HL-60/S4 treated with retinoic acid at 250 ng/mL for 4 days and 3 days (cell line): Measurements from ENCODE around the gene PREX1.

Experiments
- in situ Hi-C: fragments of 300-500 bp; cut with MboI; formaldehyde crosslinking; loops from 2 replicates; pipeline ENCODE4 v1.7.0; 2022; ENCODE audit warnings: low sequenced_read_pairs

PREX1 gene

DNA sequence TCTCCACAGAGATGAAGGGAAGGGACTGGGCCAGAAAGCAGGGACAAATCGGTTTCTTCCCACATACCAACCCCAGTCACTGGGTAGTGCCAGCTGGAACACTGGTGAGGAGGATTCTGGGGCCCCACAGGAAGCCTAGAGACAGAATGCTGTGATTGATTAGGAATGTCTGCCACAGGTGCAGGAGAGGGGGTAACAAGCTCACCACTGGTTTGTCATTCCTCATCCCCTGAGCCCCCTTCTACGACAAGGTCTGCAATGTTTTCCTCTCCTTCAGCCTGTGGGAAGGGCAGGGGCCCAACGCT, 89.8 kb downstream of the PREX1 start:
- in situ Hi-C loops = no loop called here

DNA sequence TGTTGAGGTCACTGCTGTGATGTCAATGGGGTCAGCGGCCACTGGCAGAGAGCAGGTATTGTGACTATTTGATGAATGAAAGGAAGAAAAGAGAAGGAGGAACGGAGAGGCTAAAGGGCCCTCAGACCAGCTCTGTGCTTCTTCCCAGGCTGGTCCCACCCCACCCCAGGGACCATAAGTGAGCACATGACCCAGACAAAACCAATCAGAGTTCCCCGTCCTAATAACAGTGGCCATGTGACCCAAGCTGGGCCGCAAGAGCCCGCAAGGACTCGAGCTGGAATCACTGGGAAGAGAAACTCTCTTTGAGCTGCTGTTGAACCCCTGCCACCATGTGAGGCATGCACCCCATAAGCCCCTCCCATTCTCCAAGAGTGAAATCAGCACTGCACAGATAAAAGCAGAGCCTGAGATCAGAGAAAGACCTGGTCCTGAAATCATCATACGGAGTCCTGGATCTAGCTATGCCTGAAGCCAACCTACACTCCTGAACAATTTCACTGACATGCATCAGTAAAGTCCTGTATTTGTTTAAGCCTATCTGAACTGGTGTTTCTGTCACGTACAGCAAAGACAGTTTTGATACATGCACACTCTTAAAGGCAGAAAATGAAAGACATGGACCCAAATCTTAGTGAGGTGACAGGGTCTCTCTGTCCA, 90.2 kb downstream of the PREX1 start:
- in situ Hi-C loops = no loop called here

DNA sequence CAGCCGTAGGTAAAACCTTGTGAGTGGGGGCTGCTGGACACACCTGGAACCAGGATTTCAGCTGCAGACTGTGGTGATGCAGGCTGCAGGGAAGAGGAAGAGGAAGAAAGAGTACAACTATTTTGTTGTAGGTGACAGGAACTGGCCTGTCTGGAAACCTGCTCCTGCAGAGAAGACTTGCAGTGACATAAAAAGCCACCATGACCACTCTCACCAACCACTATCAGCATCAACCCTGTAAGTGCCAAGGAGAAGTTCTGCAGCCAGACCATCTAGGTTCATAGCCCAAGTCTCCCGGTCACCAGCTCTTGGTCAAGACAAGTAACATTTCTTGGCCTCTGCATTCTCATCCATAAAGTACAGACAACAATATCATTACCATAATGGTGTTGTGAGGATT, 91.2 kb downstream of the PREX1 start:
- in situ Hi-C loops = no loop called here

DNA sequence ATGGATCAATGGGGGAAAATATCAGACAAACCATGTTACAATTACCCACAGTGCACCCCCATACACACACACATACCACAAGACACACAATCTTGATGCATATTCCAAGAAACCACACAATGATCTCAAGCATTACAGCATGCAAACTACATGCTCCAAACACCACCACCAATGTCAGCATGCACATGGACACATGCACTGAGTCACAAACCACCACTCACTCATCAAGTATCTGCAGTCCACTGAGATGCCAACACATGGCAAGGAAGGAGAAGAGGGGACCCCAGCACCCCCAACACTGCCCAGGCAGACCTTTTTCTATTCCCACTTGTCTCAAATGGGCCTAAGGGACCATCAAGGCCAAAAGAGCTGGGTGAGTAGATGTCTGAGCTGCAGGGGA, 91.6 kb downstream of the PREX1 start:
- in situ Hi-C loops = no loop called here

DNA sequence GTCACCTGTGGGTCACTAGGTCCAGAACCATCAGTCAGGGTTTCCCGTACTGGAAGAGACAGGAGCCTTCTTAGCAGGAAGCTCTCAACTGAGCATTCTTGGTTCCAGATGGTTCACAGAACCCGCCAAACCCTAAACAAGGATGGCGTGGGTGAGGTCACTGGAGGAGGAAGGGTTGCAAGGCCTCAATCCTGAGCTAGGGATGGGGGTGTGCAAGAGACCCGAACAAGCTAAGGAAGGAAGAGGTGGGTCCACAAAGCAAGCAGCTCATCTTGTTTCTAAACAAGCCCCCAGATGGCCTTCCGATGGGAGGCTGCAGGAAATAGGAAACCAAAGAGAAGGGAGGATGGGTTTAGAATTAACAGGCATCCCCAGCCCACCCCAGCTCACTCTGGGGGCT, 92.7 kb downstream of the PREX1 start:
- in situ Hi-C loops = no loop called here

DNA sequence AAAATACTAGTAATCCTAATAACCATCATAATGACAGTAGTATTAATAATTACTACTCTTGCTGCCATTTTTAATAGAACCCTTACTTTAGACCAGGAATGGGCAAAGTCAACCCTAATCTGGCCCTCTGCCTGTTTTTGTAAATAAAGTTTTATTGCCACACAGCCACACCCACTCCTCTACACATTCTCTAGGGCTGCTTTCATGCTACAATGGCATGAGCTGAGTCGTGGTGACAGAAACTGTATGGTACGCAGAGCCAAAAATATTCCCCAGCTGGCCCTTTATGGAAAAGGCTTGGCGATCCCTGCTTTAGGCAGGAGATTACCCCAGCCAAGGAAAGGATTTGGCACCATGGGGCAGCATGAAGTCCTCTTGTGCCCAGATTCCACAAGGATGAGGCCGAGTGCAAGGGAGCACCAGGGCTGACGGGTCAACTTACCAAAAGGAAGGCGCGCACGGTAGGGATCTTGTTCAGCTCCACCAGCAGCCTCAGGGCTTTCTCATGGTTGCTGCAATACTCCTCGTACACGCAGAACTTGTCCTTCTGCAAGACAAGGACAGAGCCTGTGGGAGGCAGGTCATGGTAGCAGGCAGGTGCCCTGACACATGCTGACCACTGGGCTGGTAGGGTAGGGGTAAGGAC, 93.6 kb downstream of the PREX1 start:
- in situ Hi-C loops = no loop called here

DNA sequence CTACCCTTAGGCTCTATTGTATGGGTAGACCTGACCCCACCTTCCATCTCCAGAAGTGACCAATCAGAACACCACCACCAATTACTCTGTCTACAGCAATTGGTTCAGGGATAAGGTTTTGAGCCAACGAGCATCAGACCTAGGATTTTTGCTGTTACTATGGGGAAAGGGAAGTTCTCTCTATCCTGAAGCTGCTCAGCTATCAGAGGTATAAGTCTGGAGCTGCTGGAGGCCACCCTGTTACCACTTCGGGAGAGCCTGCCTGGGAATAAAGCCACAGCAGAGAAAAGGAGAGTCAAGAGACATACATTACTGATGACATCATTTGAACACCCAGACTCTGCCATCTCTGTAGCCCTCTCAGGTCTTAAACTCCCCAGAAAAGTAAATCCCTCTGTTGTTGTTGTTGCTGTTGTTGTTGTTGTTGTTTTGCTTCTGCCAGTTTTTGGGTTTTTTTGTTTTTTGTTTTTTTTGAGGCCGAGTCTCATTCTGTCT, 94.5 kb downstream of the PREX1 start:
- in situ Hi-C loops = no loop called here

DNA sequence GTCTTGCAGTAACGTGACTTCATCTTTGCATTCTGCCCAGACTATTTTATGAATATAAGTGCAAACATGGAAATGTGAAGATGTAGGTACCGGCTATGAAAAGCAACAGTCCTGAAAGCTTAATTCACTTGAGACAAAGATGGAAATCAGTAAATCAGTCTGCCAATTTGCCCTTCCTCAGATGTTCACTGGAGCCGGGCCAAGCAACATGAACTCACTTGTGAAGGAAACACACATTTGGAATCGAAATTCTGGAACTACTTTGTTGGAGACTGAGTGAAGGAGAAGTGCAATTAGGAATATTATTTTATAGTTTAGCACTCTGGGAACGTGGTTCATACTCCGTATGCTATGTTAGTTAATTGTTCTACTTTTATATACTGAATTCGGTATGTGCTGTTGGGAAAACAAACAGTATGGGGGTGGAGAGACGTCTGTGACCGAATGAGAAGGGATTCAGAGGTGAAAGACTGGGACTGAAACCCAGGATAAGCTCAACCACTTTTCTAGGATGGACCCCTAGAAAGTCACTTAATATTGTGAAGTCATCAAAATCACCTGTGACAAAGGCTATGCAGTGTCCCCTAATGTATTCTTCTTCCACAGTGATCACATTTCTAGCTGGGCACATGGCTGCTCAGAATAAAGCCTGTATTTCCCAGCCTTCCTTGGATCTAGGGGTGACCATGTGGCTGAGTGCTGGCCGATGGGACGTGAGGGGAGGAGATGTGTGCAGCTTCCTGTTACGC, 95.5 kb downstream of the PREX1 start:
- in situ Hi-C loops = no loop called here

DNA sequence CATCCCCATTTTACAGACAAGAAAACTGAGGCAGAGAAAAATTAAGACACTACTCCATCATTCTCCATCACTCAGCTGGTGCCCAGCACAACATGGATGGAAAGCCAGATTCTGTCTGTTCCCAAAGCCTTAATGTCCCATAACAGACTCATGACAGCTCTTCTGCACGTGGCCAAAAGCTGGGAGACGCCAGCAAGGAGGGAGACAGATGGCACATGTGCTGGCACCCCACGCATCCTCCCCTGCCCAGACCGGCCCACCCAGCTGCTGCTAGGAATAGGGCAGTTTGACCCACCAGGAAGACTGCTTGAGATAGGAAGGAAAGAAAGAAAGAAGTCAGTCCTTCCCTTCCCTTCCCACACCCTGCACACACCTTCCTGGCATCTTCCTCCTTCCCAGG, 96.3 kb downstream of the PREX1 start:
- in situ Hi-C loops = no loop called here

DNA sequence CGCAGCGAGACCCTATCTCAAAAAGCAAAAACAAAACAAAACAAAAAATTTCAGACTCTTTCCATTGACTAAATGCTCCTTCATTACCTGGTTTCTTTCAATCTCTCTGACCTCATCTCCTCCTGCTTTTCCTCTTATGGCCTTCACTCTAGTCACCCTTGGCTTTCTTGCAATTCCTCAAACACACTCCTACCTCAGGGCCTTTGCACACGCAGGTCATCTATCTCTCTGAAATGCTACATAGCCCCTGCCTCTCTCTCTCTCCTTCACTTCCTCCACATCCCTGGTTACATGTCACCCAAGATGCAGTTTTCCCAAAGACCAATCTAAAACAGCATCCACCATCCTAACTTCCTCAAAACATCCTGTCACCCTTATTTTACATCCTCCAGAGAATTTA, 96.8 kb downstream of the PREX1 start:
- in situ Hi-C loops = no loop called here

DNA sequence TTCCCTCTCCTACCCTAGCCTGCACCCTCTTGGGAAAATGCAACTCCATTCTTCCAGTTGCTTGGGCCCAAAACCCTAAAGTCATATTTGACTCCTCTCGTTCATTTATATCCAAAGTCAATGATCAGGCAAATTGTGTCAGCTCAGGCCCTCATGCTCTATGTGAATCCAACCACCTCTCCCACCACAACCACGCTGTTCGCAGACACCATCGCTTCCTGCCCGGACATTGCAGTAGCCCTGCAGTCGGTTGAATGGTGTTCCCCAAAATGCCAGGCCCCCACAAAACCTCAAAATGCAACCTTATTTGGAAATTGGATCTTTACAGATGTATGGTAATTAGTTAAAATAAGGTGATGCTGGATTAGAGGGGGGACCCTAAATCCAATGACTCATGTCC, 98.3 kb downstream of the PREX1 start:
- in situ Hi-C loops = no loop called here

DNA sequence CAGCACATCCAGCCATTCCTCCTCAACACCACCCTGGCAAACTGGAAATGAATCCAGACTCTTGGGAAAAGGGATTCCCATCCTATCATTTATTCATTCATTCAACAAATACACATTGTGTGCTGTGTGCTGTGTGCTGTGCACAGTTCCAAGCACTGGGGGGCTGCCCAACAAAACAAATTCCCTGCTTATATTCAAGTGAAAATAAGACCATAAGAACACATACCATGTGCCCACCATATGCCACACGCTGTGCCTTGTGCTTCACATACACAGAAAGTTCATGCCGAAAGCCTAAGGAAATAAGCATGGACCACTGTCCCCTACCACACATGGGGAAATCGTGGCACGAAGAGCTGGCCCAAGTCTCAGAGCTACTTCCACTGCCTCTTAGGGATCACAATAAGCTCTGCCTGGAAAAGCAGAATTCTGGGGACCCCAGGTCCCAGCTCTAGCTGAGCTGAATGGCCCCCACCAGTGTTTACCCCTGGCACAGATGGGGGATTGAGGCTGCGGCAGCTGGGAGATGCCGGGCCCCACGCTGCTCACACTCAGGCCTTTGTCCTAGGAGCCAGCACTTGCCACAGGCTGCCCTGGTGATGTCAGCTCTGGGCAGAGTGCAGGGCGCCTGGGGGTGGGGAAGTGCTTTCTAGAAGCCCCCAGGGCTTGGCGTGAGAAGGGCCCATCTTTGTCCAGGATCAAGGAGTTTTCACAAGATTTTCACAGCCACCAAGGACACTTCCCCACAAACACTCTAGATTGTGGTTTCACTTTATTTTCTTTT, 99.6 kb downstream of the PREX1 start:
- in situ Hi-C loops = no loop called here

DNA sequence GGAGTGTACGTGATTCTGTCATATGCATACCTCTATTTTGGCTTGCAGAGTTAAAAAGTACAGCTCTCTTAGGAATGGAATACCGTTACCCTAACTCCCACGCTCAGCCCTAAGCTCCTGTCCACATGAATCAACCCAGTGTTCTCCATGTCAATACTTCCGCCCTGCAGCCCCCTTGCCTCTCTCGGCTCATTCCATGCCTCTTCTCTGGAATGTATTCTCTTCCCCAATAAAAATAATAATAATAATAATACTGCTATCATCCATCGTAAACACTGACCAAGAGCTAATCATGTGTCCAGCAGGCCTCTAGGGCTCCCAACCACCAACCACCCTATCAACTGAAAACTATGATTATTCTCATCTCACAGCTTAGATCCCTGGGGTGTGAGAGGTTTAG, 100.6 kb downstream of the PREX1 start:
- in situ Hi-C loops = no loop called here

DNA sequence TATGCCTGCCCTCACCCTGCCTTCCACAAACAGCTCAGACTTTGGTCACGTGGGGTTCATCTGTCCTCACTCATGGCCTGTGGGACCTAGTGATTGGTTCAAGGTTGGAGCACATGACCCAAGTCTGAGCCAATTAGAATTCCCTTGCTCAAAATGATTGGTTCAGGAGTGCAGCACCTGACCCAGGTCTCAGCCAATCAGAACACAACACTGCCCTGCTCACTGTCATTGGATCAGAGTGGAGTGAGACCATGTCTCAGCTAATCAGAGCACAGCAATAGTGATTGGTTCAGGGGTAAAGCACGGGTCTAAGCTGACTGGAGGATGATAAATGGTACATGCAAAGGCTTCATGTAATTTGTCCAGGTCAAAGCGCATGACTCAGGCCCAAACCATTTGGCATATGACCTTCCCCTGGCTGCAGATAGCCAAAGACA, 102.2 kb downstream of the PREX1 start:
- in situ Hi-C loops = no loop called here

DNA sequence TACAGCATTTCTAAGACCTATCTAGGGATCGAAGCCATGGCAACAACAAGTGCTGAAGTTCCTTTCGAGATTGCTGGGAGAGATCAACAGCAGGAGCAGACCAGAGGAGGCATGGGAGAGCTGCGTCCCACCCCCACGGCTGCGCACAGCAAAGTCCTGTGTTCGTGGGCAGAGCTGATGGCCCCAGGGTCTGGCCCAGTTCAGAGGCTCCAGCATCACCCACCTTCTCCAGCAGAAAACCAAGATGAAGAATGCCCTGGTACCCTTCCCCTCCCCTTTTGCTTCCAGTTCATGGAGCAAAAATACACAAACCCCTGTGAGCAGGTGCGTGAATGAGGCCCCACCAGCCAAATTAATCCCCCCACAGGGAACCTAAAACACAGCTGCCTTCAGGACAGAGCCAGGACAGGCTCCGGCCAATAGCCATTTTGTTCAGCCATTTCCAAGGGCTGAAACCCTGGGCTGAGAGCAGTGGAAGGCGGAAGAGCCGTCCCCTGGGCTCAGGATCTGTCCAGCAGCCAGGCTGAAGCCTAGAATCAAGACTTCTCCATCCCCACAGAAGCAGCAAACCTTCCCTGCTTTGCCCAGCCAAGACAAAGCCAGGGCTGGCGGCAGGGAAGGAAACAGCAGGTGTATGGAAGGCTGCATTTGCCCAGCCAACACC, 102.8 kb downstream of the PREX1 start:
- in situ Hi-C loops = no loop called here

DNA sequence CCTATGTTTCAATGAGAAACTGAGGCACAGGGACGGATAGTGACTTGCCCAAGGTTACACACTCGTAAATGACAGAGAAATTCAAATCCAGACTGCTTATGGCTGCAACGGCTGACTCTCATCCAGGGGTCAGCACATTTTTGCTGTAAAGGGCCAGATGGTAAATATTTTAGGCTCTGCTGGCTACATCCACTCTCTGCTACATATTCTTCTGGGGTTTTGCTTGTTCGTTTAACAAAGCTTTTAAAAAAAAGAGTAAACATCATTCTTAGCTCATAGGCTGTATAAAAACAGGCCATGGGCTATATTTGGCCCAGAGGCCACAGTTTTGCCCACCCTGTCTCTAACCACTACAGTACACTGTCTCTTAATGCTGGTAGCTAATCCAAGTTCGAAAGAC, 103.4 kb downstream of the PREX1 start:
- in situ Hi-C loops = no loop called here

DNA sequence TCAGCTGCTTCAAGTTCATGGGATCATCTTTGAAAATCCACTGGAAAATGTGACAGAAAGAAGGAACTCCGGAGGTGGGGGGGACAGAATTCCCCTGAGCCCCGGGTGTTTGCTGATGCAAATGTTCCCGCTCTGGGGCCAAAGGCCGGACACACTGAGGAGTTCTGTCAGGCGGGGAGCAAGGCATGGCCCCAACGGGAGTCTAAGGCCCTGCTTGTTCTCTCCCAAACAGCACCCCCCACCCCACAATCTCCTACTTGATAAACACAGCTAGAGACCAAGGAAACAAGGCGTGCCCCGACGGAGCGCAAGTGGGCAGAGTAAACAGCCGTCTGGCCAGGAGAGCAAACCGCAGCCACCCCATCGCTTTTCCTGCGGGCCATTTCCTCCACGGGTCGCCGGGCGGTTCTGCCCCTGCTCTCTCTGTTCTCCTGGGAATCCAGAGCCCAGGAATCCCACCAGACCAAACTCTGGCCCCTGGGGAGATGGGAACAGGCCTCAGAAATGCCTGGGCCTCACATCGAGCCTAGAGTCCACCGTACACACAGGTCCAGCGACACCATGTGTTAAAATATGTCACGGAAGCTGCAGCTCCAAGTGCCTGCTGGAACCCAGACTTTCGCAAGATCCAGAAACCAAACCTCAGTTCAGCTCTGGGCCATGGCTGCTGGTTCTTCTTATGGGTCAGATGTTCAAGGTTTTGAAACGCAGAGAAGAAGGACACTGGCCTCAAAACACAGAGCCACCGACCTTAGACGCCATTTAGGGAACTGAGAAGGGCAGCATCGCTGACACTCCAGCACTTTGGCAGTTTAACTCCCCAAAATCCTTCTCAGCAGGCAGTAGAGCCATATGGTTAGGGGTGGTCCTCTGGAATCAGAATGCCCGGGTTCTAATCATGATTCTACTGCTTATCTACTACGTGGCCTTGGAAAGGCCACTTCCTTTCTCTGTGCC, 104.2 kb downstream of the PREX1 start:
- in situ Hi-C loops = no loop called here

DNA sequence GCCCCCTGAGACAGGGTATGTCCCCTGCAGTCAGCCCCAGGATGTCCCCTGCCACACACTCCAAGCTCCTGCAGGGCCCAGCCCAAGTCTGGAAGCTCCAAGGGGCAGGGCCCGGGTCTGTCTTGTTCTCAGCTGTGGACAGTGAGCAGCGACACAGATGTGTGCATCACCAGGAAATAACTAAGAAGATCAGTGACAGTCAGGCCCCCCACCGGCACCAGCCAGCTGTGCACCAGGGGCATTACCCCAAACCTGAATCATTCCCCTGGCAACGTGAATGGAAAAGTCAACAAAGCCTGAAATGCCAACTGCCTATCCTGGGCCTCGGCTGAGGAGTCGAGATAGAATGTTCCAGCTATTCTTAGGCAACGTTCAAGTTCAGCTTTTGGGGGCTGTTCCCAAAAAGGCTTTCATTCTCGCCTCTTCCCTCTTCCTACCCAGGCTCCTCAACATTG, 105.0 kb downstream of the PREX1 start:
- in situ Hi-C loops = no loop called here

DNA sequence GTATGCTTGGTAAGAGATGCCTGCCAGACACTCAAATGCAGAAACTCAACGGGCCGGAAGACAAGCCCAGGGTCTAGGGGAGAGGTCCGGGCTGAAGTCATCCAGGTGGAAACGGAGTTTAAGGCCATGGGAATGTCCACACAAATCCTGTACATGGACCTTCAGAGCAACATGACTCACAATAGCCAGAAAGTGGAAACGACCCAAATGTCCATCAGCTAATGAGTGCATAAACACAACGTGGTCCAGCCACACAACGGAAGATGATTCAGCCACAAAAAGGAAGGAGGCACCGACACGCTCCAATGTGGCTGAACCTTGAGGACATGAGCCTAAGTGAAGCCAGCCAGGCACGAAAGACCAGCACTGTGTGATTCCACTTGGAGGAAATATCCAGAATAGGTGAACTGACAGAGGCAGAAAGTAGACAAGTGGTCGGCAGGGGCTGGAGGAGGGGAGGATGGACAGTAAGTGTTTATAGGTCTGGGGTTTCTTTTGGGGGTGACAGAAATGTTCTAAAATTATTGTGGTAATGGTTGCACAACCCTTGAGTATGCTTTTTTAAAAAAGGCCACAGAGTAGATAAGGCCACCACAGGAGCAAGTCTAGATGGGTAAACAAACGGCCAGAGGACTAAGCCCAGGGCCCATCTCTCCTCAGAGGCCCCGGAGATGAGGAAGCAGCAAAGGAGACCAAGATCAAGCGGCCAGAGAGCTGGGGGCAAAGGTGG, 105.6 kb downstream of the PREX1 start:
- in situ Hi-C loops = no loop called here
